ENCODE measurements around the gene ZBED6. TPM values are rescaled to one million over a fixed set of nuclear protein-coding genes. Genes with fewer than 3 reads are reported as not detected.
"Not testable (repeated sequence)": the region's sequence is repeated elsewhere in the genome, so short reads cannot be mapped to it uniquely, and the experiment has no call there.

ZBED6 gene
- polyA plus RNA-seq, 1 donor from 2014 or later: 5.1 TPM

GRCh38 chr1:203828002-203828401, 32.6 kb downstream of the ZBED6 start:
- Histone ChIP-seq H3K79me2 (replicated peaks; ENCODE audit: insufficient read depth, low read length) (no peaks in the 10 kb centered on the region), H3K9me3 (ENCODE audit: low read length) (no peaks in the 10 kb centered on the region), H3K4me3 (ENCODE audit: low read length) (no peak overlapping the region), H3K9ac (ENCODE audit: low read length) (no peak overlapping the region), H2AFZ (ENCODE audit: low read depth, low read length) (no peak overlapping the region), H3K27me3 (ENCODE audit: insufficient read depth, low read depth, low read length) (no peaks in the 10 kb centered on the region), H3K9me2 (ENCODE audit: insufficient read depth, low read length) (no peaks in the 10 kb centered on the region), H3F3A (ENCODE audit: insufficient read depth, low read length, poor library complexity, severe bottlenecking) (no peaks in the 10 kb centered on the region), H3K4me2 (ENCODE audit: low read length) (no peak overlapping the region), H3K27ac (ENCODE audit: low read length) (no peak overlapping the region), H4K20me1 (ENCODE audit: insufficient read depth) (no peaks in the 10 kb centered on the region), H3K36me3 (ENCODE audit: insufficient read depth, low read length) (peaks cover 14% of the 10 kb centered on the region)
- TF ChIP-seq REST (IDR thresholded peaks at IDR 0.05; ENCODE audit: borderline replicate concordance) (no peak), RAD21 (conservative IDR thresholded peaks at IDR 0.05) (no peak), TAF1 (IDR thresholded peaks at IDR 0.05; ENCODE audit: low read depth) (no peak), EZH2 (IDR thresholded peaks at IDR 0.05; ENCODE audit: borderline replicate concordance, insufficient read depth, low read length, poor library complexity, severe bottlenecking) (no peak), CTCF (IDR thresholded peaks at IDR 0.05; ENCODE audit: poor library complexity, severe bottlenecking) (no peak), SMC3 (conservative IDR thresholded peaks at IDR 0.05; ENCODE audit: poor library complexity) (no peak), MXI1 (conservative IDR thresholded peaks at IDR 0.05; ENCODE audit: poor library complexity, severe bottlenecking) (no peak), EP300 (conservative IDR thresholded peaks at IDR 0.05; ENCODE audit: poor library complexity, severe bottlenecking) (no peak), POLR2AphosphoS5 (IDR thresholded peaks at IDR 0.05) (no peak)

- Histone ChIP-seq H3K27me3 (ENCODE audit: insufficient read depth, low read depth, low read length) (no peaks in the 10 kb centered on the region), H4K20me1 (ENCODE audit: insufficient read depth) (no peaks in the 10 kb centered on the region), H3K4me3 (ENCODE audit: low read length) (no peak overlapping the region), H3K27ac (ENCODE audit: low read length) (no peak overlapping the region), H3K9me3 (ENCODE audit: low read length) (no peaks in the 10 kb centered on the region), H3K9ac (ENCODE audit: low read length) (no peak overlapping the region), H3K36me3 (ENCODE audit: insufficient read depth, low read length) (peaks cover 15% of the 10 kb centered on the region), H2AFZ (ENCODE audit: low read depth, low read length) (no peak overlapping the region), H3K4me2 (ENCODE audit: low read length) (no peak overlapping the region), H3K9me2 (ENCODE audit: insufficient read depth, low read length) (no peaks in the 10 kb centered on the region), H3F3A (ENCODE audit: insufficient read depth, low read length, poor library complexity, severe bottlenecking) (no peaks in the 10 kb centered on the region), H3K79me2 (replicated peaks; ENCODE audit: insufficient read depth, low read length) (no peaks in the 10 kb centered on the region)
- TF ChIP-seq SMC3 (conservative IDR thresholded peaks at IDR 0.05; ENCODE audit: poor library complexity) (no peak), MXI1 (conservative IDR thresholded peaks at IDR 0.05; ENCODE audit: poor library complexity, severe bottlenecking) (no peak), POLR2AphosphoS5 (IDR thresholded peaks at IDR 0.05) (no peak), REST (IDR thresholded peaks at IDR 0.05; ENCODE audit: borderline replicate concordance) (no peak), TAF1 (IDR thresholded peaks at IDR 0.05; ENCODE audit: low read depth) (no peak), RAD21 (conservative IDR thresholded peaks at IDR 0.05) (no peak), EP300 (conservative IDR thresholded peaks at IDR 0.05; ENCODE audit: poor library complexity, severe bottlenecking) (no peak)
Measured at GRCh38 chr1:203828503-203828902, 33.1 kb downstream of the ZBED6 start.

GRCh38 chr1:203829247-203829646, 33.8 kb downstream of the ZBED6 start:
- not testable (repeated sequence) for H3K9me2 ChIP-seq (ENCODE audit: insufficient read depth, low read length); H3K27me3 ChIP-seq (ENCODE audit: insufficient read depth, low read depth, low read length); H2AFZ ChIP-seq (ENCODE audit: low read depth, low read length); H3K9me3 ChIP-seq (ENCODE audit: low read length); H3K27ac ChIP-seq (ENCODE audit: low read length); H3K4me3 ChIP-seq (ENCODE audit: low read length); H3F3A ChIP-seq (ENCODE audit: insufficient read depth, low read length, poor library complexity, severe bottlenecking); H3K4me2 ChIP-seq (ENCODE audit: low read length); H3K79me2 ChIP-seq (replicated peaks; ENCODE audit: insufficient read depth, low read length); H3K9ac ChIP-seq (ENCODE audit: low read length); H4K20me1 ChIP-seq (ENCODE audit: insufficient read depth)
- H3K36me3 ChIP-seq (ENCODE audit: insufficient read depth, low read length): peaks cover 22% of the 10 kb centered on the region
